ENCODE measurements around the gene METAP2. TPM values are rescaled to one million over a fixed set of nuclear protein-coding genes. Genes with fewer than 3 reads are reported as not detected.

METAP2 gene
- total RNA-seq, 4 donors from 2014 or later: 66.8 to 92.7 (median 74.2) TPM

GRCh38 chr12:95497031-95497430 lies 23.1 kb downstream of the METAP2 start:
- H3K27ac ChIP-seq: no peak overlapping the region
- H3K9me3 ChIP-seq: no peaks in the 10 kb centered on the region
- H3K4me1 ChIP-seq: no peaks in the 10 kb centered on the region
- TF ChIP-seq CTCF (IDR thresholded peaks at IDR 0.05) (no peak), EP300 (IDR thresholded peaks at IDR 0.05) (no peak), POLR2A (IDR thresholded peaks at IDR 0.05) (no peak), POLR2AphosphoS5 (IDR thresholded peaks at IDR 0.05) (no peak)
- peaks cover 11 to 82% of the 10 kb centered on the region in 2 donors for H3K36me3 ChIP-seq
- WGBS, 2 donors (ENCODE audit: low coverage in 1 of 2): 97% methylated on average over 4 of the region's 4 CpGs; no CpG with 5 or more reads in 1 of the 2 donors
- H3K4me3 ChIP-seq: no peak overlapping the region
- ATAC-seq: no peak
- no peaks in the 10 kb centered on the region for H3K27me3 ChIP-seq

GRCh38 chr12:95498968-95499367 lies 25.0 kb downstream of the METAP2 start:
- Histone ChIP-seq H3K27ac (no peak overlapping the region), H3K4me3 (no peak overlapping the region), H3K9me3 (no peaks in the 10 kb centered on the region), H3K36me3 (peaks cover 11 to 93% of the 10 kb centered on the region in 2 donors), H3K27me3 (no peaks in the 10 kb centered on the region), H3K4me1 (no peaks in the 10 kb centered on the region)
- no peak for TF ChIP-seq POLR2A (IDR thresholded peaks at IDR 0.05)
- no peak for TF ChIP-seq EP300 (IDR thresholded peaks at IDR 0.05)
- TF ChIP-seq CTCF (IDR thresholded peaks at IDR 0.05): no peak
- no peak for TF ChIP-seq POLR2AphosphoS5 (IDR thresholded peaks at IDR 0.05)
- WGBS, 2 donors (ENCODE audit: low coverage in 1 of 2): 94 to 100% methylated on average over 5 of the region's 5 CpGs
- no peak for ATAC-seq

GRCh38 chr12:95499772-95500171 lies 25.8 kb downstream of the METAP2 start:
- no peak overlapping the region for H3K27ac ChIP-seq
- WGBS, 2 donors (ENCODE audit: low coverage in 1 of 2): 69 to 91% methylated on average over 2 of the region's 2 CpGs
- H3K4me1 ChIP-seq: no peaks in the 10 kb centered on the region
- H3K27me3 ChIP-seq: no peaks in the 10 kb centered on the region
- no peak for ATAC-seq
- H3K36me3 ChIP-seq: peaks cover 9 to 94% of the 10 kb centered on the region in 2 donors
- H3K9me3 ChIP-seq: no peaks in the 10 kb centered on the region
- TF ChIP-seq POLR2A (IDR thresholded peaks at IDR 0.05) (no peak), EP300 (IDR thresholded peaks at IDR 0.05) (no peak), POLR2AphosphoS5 (IDR thresholded peaks at IDR 0.05) (no peak), CTCF (IDR thresholded peaks at IDR 0.05) (no peak)
- no peak overlapping the region for H3K4me3 ChIP-seq

GRCh38 chr12:95504140-95504539 lies 30.2 kb downstream of the METAP2 start:
- 87% methylated on average over 3 to 4 of the region's 4 CpGs for WGBS, 2 donors (ENCODE audit: low coverage in 1 of 2)
- Histone ChIP-seq H3K4me3 (no peak overlapping the region), H3K4me1 (peaks cover 0 to 28% (median 0%) of the 10 kb centered on the region in 3 donors), H3K36me3 (peaks cover 4 to 90% of the 10 kb centered on the region in 2 donors), H3K9me3 (no peaks in the 10 kb centered on the region), H3K27me3 (no peaks in the 10 kb centered on the region), H3K27ac (no peak overlapping the region)
- TF ChIP-seq POLR2A (IDR thresholded peaks at IDR 0.05) (no peak), POLR2AphosphoS5 (IDR thresholded peaks at IDR 0.05) (no peak), EP300 (IDR thresholded peaks at IDR 0.05) (no peak), CTCF (IDR thresholded peaks at IDR 0.05) (no peak)
- no peak for ATAC-seq

GRCh38 chr12:95505039-95505438 lies 31.1 kb downstream of the METAP2 start:
- 92 to 96% methylated on average over 2 to 5 of the region's 5 CpGs for WGBS, 2 donors (ENCODE audit: low coverage in 1 of 2)
- peaks cover 4 to 85% of the 10 kb centered on the region in 2 donors for H3K36me3 ChIP-seq
- H3K4me1 ChIP-seq: peaks cover 0 to 36% (median 0%) of the 10 kb centered on the region in 3 donors
- no peaks in the 10 kb centered on the region for H3K9me3 ChIP-seq
- no peak overlapping the region for H3K4me3 ChIP-seq
- H3K27me3 ChIP-seq: no peaks in the 10 kb centered on the region
- TF ChIP-seq CTCF (IDR thresholded peaks at IDR 0.05): no peak
- no peak for TF ChIP-seq POLR2AphosphoS5 (IDR thresholded peaks at IDR 0.05)
- TF ChIP-seq EP300 (IDR thresholded peaks at IDR 0.05): no peak
- TF ChIP-seq POLR2A (IDR thresholded peaks at IDR 0.05): no peak
- no peak for ATAC-seq
- H3K27ac ChIP-seq: no peak overlapping the region
